ENCODE data around the gene SMTN.

GRCh38 chr22:31080164-31080847 lies 812 bp upstream of the SMTN start:
- no peak for TF ChIP-seq CTCF (conservative IDR thresholded peaks at IDR 0.05)
- TF ChIP-seq EZH2 (IDR thresholded peaks at IDR 0.05; ENCODE audit: low read depth) = no peak
